ENCODE results near the gene RTF1. TPM values are rescaled to one million over a fixed set of nuclear protein-coding genes. Genes with fewer than 3 reads are reported as not detected.
A peak's percentile ranks its signal among the peaks of the same experiment; 100 is the strongest.
"Not testable (repeated sequence)": the region's sequence is repeated elsewhere in the genome, so short reads cannot be mapped to it uniquely, and the experiment has no call there.

RTF1 gene
- total RNA-seq, 1 donor from 2014 or later, result 27.1 TPM

DNA sequence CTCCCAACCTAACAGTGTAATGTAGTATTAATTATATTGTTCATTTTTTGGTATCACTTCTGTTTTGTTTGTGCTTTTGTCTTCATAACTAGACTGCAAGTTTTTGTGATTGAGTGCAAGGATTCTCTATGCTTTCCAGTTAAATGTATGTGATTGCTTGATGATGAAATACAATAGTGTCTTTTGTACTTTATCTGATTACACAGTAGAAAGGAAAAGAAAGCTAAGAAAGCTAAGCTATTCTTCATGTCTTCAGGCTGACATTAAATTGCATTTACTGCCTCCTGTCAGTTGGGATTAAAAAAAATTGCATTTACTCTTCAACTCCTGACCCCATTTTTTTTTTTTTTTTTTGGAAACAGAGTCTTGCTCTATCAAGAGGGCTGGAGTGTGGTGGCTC is 28.5 kb downstream of the RTF1 start:
- intact Hi-C loops (cut with DNase I), result no loop called here
- ATAC-seq, result no peak

DNA sequence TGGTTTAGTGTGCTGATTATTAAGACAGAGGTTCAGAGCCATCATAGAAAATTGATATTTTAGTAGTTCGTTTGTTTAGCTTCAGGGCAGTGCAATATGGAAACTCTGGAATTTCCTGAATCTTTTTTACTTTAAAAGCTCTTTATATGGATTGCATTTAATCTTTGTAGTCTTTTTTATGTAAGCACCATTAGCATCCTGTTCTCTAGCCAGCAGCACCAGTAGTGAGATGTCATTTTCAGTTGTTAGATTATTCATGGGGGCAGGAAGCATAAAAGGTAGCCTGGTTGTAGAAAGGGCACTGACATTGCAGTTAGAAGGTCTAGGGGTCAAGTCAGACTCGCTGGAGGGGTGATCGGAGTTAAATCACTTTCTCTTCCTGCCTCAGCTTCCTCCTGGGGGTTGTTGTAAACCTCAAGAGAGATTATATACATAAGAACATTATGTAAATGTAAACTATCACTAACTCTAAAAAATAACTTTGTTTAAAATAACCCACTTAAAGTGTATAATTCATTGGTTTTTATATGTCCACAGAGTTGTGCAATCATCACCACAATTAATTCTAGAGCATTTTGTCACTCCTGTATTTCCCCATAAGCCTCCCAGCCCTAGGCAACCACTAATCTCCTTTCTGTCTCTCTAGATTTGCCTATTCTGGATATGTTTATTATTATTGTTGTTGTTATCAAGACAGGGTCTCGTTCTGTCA is 45.3 kb downstream of the RTF1 start:
- peaks cover 57% of the 10 kb centered on the region for H3K36me3 ChIP-seq
- no peak overlapping the region for H3K27ac ChIP-seq
- intact Hi-C loops (cut with DNase I), result no loop called here
- no peaks in the 10 kb centered on the region for H3K4me1 ChIP-seq
- H3K9me3 ChIP-seq, result no peaks in the 10 kb centered on the region
- TF ChIP-seq, protein P1, sequence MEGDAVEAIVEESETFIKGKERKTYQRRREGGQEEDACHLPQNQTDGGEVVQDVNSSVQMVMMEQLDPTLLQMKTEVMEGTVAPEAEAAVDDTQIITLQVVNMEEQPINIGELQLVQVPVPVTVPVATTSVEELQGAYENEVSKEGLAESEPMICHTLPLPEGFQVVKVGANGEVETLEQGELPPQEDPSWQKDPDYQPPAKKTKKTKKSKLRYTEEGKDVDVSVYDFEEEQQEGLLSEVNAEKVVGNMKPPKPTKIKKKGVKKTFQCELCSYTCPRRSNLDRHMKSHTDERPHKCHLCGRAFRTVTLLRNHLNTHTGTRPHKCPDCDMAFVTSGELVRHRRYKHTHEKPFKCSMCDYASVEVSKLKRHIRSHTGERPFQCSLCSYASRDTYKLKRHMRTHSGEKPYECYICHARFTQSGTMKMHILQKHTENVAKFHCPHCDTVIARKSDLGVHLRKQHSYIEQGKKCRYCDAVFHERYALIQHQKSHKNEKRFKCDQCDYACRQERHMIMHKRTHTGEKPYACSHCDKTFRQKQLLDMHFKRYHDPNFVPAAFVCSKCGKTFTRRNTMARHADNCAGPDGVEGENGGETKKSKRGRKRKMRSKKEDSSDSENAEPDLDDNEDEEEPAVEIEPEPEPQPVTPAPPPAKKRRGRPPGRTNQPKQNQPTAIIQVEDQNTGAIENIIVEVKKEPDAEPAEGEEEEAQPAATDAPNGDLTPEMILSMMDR (IDR thresholded peaks at IDR 0.05), result no peak
- no peaks in the 10 kb centered on the region for H3K27me3 ChIP-seq (ENCODE audit: low read depth)
- H3K4me3 ChIP-seq, result no peak overlapping the region
- no peak for DNase-seq
- no peak for ATAC-seq

More for the DNA sequence above, 28.5 kb downstream of the RTF1 start:
- no peak for DNase-seq
- TF ChIP-seq, protein P1 (IDR thresholded peaks at IDR 0.05), result no peak
- Histone ChIP-seq H3K9me3 (no peaks in the 10 kb centered on the region), H3K4me1 (no peaks in the 10 kb centered on the region), H3K27ac (no peak overlapping the region), H3K36me3 (peaks cover 49% of the 10 kb centered on the region), H3K27me3 (ENCODE audit: low read depth) (no peaks in the 10 kb centered on the region), H3K4me3 (no peak overlapping the region)

DNA sequence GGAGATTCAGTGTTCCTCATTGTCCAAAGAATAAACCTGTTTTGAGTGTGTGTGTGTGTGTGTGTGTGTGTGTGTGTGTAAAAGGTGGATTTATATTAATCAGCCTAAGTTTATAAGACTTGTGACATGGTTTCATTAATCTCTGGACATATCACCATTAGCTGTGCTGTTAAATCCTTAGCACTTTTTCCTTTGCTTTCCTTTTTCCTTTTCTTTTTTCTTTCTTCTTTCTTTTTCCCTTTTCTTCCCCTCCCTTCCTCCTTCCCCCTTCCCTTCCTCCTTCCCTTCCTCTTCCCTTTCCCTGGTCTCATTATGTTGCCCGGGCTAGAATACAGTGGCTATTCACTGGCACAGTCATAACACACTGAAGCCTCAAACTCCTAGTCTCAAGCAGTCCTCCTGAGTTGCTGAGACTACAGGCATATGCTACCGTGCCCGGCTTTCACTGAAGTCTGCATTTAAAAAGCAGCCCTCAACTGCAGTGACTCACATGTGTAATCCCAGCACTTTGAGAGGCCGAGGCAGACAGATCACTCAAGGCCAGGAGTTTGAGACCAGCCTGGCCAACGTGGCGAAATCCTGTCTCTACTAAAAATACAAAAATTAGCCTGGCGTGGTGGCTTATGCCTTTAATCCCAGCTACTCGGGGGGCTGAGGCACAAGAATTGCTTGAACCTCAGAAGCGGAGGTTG is 48.1 kb downstream of the RTF1 start:
- no peaks in the 10 kb centered on the region for H3K4me1 ChIP-seq
- intact Hi-C loops (cut with DNase I), result no loop called here
- no peaks in the 10 kb centered on the region for H3K27me3 ChIP-seq (ENCODE audit: low read depth)
- no peak for ATAC-seq
- TF ChIP-seq, protein P1 (IDR thresholded peaks at IDR 0.05), result no peak
- H3K9me3 ChIP-seq, result no peaks in the 10 kb centered on the region
- H3K27ac ChIP-seq, result no peak overlapping the region
- no peak for DNase-seq
- no peak overlapping the region for H3K4me3 ChIP-seq
- H3K36me3 ChIP-seq, result peaks cover 53% of the 10 kb centered on the region

DNA sequence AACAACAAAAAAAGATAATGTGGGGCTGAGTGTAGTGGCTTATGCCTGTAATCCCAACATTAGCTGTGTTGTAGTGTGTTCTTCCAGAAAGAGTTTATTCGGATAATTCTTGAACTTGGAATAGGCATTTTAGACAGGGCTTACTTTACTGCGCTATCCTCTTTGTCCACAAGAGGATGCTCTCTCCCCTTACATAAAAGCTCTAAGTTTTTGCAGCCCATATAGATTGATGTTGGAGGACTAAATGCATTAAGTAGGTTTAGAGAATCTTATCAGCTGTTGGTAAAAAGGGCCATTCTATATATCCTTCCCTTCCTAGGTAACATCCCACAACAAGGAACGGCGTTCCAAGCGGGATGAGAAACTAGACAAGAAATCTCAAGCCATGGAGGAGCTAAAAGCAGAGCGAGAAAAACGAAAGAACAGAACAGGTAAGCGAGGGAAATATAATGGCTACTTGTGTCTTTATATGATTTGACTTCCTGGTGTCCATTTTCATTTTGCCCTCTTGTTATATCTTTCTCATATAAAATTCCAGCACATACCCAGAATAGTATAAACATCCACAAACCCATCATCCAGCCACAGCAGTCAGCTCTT is 49.0 kb downstream of the RTF1 start:
- H3K27ac ChIP-seq, result no peak overlapping the region
- TF ChIP-seq, protein P1 (IDR thresholded peaks at IDR 0.05), result peak; percentile 78
- H3K4me3 ChIP-seq, result no peak overlapping the region
- ATAC-seq, result peak in 1 of 2 donors; percentile 34
- no peaks in the 10 kb centered on the region for H3K4me1 ChIP-seq
- no peaks in the 10 kb centered on the region for H3K9me3 ChIP-seq
- no peak for DNase-seq
- H3K36me3 ChIP-seq, result peaks cover 62% of the 10 kb centered on the region
- no peaks in the 10 kb centered on the region for H3K27me3 ChIP-seq (ENCODE audit: low read depth)
- intact Hi-C loops (cut with DNase I), result no loop called here

DNA sequence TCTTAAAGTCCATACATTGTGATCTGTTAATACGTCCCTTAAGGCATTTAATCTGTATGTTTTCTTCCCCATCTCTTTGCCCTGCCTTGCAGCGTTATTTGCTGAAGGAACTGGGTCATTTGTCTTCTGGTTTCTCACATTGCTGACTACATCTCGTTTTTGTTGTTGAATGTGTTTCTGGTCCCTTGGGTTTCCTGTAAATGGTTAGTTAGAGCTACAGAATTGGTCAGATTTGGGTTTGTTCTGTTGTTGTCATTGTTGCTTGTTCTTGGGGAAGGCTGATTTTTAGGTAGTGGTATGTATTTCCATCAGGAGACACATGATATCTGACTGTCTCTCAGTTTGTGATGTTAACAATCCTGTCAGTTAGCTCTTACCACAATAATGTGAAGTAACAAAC is 49.8 kb downstream of the RTF1 start:
- intact Hi-C loops (cut with DNase I), result no loop called here
- H3K36me3 ChIP-seq, result peaks cover 69% of the 10 kb centered on the region
- no peak for ATAC-seq

DNA sequence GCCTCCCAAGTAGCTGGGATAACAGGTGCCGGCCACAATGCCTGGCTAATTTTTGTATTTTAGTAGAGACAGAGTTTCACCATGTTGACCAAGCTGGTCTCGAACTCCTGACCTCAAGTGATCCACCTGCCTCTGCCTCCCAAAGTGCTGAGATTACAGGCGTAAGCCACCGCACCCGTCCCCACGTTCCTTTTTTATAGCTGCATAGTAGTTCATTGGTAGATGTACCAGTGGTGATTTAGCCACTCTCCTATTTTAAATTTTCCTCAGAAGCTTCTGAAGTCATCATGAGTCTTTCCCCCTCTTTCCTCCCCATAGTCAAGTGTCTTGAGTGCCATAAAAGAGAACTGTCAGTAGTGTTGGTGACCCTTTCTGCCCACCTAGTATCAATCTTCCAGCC is 52.7 kb downstream of the RTF1 start:
- H3K27ac ChIP-seq; DNase-seq; ATAC-seq; H3K4me3 ChIP-seq; H3K4me1 ChIP-seq; H3K27me3 ChIP-seq (ENCODE audit: low read depth); H3K9me3 ChIP-seq; intact Hi-C loops (cut with DNase I): not testable (repeated sequence)
- peaks cover 89% of the 10 kb centered on the region for H3K36me3 ChIP-seq

More for the DNA sequence above, 49.8 kb downstream of the RTF1 start:
- Histone ChIP-seq H3K4me1 (no peaks in the 10 kb centered on the region), H3K9me3 (no peaks in the 10 kb centered on the region), H3K27ac (no peak overlapping the region), H3K4me3 (no peak overlapping the region), H3K27me3 (ENCODE audit: low read depth) (no peaks in the 10 kb centered on the region)
- DNase-seq, result no peak
- TF ChIP-seq, protein P1 (IDR thresholded peaks at IDR 0.05), result no peak

All from lower lobe of right lung (tissue), 2 donors.